A673 (cell line): ENCODE measurements around the gene LRP11. TPM values are rescaled to one million over a fixed set of nuclear protein-coding genes. Genes with fewer than 3 reads are reported as not detected.
"Not testable (repeated sequence)": the region's sequence is repeated elsewhere in the genome, so short reads cannot be mapped to it uniquely, and the experiment has no call there.

Experiments
- Bru-seq: library from RNA; stranded (reverse); fragments of 400-500 nt; gene quantifications from one replicate; lab custom pipeline; 2021; lab: Mats Ljungman, UMichigan
- BruChase-seq, 2 experiments: library from RNA; stranded (reverse); fragments of 400-500 nt; gene quantifications; one replicate each; lab custom pipeline; 2021; lab: Mats Ljungman, UMichigan
- BruUV-seq: library from RNA; stranded (reverse); fragments of 400-500 nt; replicated peaks from 2 replicates; lab custom pipeline; 2021; lab: Mats Ljungman, UMichigan
- CTCF ChIA-PET: fragments of 300-600 bp; sonication (Branson Sonifier 250); formaldehyde crosslinking; loops from one replicate; lab custom pipeline; 2022; ENCODE audit warnings: antibody characterized with exemption; lab: Charles Lee
- POLR2A ChIA-PET: fragments of 300-600 bp; sonication (Branson Sonifier 250); formaldehyde crosslinking; loops from one replicate; lab custom pipeline; 2022; ENCODE audit warnings: antibody characterized with exemption; ENCODE audit not compliant: low non-redundant PET; lab: Charles Lee
- DNase-seq: peaks from one replicate; pipeline ENCODE4 v3.0.0-alpha.2; 2015; ENCODE audit warnings: low spot score
- H3K27ac ChIP-seq: fragments of 200-600 bp; sonication (generic); 2 replicates; pipeline ENCODE4 v1.5.1; 2016; ENCODE audit warnings: mixed run types, low read depth, mild to moderate bottlenecking, mixed read lengths, antibody characterized with exemption, low read length; ENCODE audit not compliant: poor library complexity, severe bottlenecking
- H3K27me3 ChIP-seq: fragments of 200-600 bp; sonication (generic); replicated peaks from 2 replicates; pipeline ENCODE4 v1.6.1; 2017; ENCODE audit warnings: mixed run types, low read depth, mild to moderate bottlenecking, mixed read lengths, antibody characterized with exemption, low read length; ENCODE audit not compliant: insufficient read depth, poor library complexity
- H3K36me3 ChIP-seq: fragments of 200-600 bp; sonication (generic); 2 replicates; pipeline ENCODE4 v1.6.1; 2016; ENCODE audit warnings: mixed run types, mild to moderate bottlenecking, mixed read lengths, antibody characterized with exemption, low read length; ENCODE audit not compliant: insufficient read depth, poor library complexity, severe bottlenecking
- H3K4me1 ChIP-seq: fragments of 200-600 bp; sonication (generic); 2 replicates; pipeline ENCODE4 v1.6.1; 2017; ENCODE audit warnings: mixed run types, mild to moderate bottlenecking, mixed read lengths, antibody characterized with exemption, low read length; ENCODE audit not compliant: insufficient read depth, poor library complexity, severe bottlenecking
- H3K4me3 ChIP-seq: fragments of 200-600 bp; sonication (generic); 2 replicates; pipeline ENCODE4 v1.5.1; 2016; ENCODE audit warnings: low read depth, mixed run types, mild to moderate bottlenecking, mixed read lengths, low read length; ENCODE audit not compliant: poor library complexity, severe bottlenecking
- H3K9me3 ChIP-seq: fragments of 200-600 bp; sonication (generic); 2 replicates; pipeline ENCODE4 v1.6.1; 2016; ENCODE audit warnings: mixed run types, low read depth, mild to moderate bottlenecking, mixed read lengths, antibody characterized with exemption, low read length; ENCODE audit not compliant: poor library complexity, severe bottlenecking
- EZH2 ChIP-seq: fragments of 200-600 bp; sonication (generic); IDR thresholded peaks from 2 replicates; pipeline ENCODE4 v1.6.1; 2017; ENCODE audit warnings: borderline replicate concordance, low read depth, mild to moderate bottlenecking, mixed read lengths, antibody characterized with exemption, low read length; ENCODE audit not compliant: poor library complexity, severe bottlenecking
- intact Hi-C: fragments of 100-400 bp; cut with micrococcal nuclease; formaldehyde crosslinking; loops from one replicate; pipeline ENCODE4 v1.10.0; 2022; ENCODE audit not compliant: unreplicated experiment
- long read RNA-seq: library from polyadenylated mRNA; stranded (forward); transcript quantifications from one replicate; pipeline ENCODE4 v2.0.0, GENCODE V29; 2022
- total RNA-seq: library from RNA; stranded (reverse); gene quantifications from 2 replicates; pipeline ENCODE4 v1.2.3, GENCODE V29; 2021
- TF ChIP-seq, protein P1 (sequence below): fragments of 300-800, 200-600 bp; sonication (generic); conservative IDR thresholded peaks from 2 replicates; pipeline ENCODE4 v1.5.1; 2017; ENCODE audit warnings: low read depth, mild to moderate bottlenecking, antibody characterized with exemption, low read length, moderate library complexity, mixed read lengths

The LRP11 gene
- total RNA-seq (53.2 and 56.1 TPM in 2 replicates), Bru-seq, nascent RNA (percentile 74 among the genes with signal in this experiment), BruChase-seq, experiment 1, labeled RNA remaining after a 2-hour chase (percentile 80 among the genes with signal in this experiment), BruChase-seq, experiment 2, labeled RNA remaining after a 6-hour chase (percentile 81 among the genes with signal in this experiment)
- long read RNA-seq, transcript LRP11-201 (7 exons, 3,260 nt): major isoform, 61 of 88 reads
- long read RNA-seq, partial matches to known transcripts: 5 of 88 reads
- long read RNA-seq, other reads (novel, unspliced or antisense): 20 of 88 reads

- TF ChIP-seq EZH2: no peak
- TF ChIP-seq, protein P1, sequence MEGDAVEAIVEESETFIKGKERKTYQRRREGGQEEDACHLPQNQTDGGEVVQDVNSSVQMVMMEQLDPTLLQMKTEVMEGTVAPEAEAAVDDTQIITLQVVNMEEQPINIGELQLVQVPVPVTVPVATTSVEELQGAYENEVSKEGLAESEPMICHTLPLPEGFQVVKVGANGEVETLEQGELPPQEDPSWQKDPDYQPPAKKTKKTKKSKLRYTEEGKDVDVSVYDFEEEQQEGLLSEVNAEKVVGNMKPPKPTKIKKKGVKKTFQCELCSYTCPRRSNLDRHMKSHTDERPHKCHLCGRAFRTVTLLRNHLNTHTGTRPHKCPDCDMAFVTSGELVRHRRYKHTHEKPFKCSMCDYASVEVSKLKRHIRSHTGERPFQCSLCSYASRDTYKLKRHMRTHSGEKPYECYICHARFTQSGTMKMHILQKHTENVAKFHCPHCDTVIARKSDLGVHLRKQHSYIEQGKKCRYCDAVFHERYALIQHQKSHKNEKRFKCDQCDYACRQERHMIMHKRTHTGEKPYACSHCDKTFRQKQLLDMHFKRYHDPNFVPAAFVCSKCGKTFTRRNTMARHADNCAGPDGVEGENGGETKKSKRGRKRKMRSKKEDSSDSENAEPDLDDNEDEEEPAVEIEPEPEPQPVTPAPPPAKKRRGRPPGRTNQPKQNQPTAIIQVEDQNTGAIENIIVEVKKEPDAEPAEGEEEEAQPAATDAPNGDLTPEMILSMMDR: no peak
- Histone ChIP-seq H3K4me1 (peaks cover 19% of the 10 kb centered on the region), H3K27ac (peak within 1 kb of the TSS; percentile 82), H3K36me3 (no peaks in the 10 kb centered on the region), H3K4me3 (peak within 1 kb of the TSS; percentile 92), H3K27me3 (no peaks in the 10 kb centered on the region), H3K9me3 (no peaks in the 10 kb centered on the region)
- DNase-seq: peak; percentile 88
- POLR2A ChIA-PET: interaction anchor here (0.6 kb wide), 1 partner anchor 119 kb away, joined by 7 read pairs; no protein-coding TSS in a partner anchor
- CTCF ChIA-PET: no interaction called here
- no TSS peak for BruUV-seq
- intact Hi-C loops: loop anchor here (2.0 to 10.0 kb wide), 3 partner anchors 29 to 299 kb away; partner anchors contain the start of genes GINM1 and LATS1
Measured at GRCh38 chr6:149863698-149864577, at the start of gene LRP11. Gene LRP11 (minus strand): TSS chr6:149864359. CDS start chr6:149864020, 339 bp downstream.

- no peak for DNase-seq
- CTCF ChIA-PET: no interaction called here
- no TSS peak for BruUV-seq
- Histone ChIP-seq H3K36me3 (no peaks in the 10 kb centered on the region), H3K27me3 (no peaks in the 10 kb centered on the region), H3K27ac (no peak overlapping the region), H3K4me1 (no peaks in the 10 kb centered on the region), H3K4me3 (no peak overlapping the region), H3K9me3 (no peaks in the 10 kb centered on the region)
- intact Hi-C loops: no loop called here
- no peak for TF ChIP-seq EZH2
- TF ChIP-seq, protein P1: no peak
- POLR2A ChIA-PET: no interaction called here
Measured at GRCh38 chr6:149913540-149914240, 49.5 kb upstream of the LRP11 start.

GRCh38 chr6:149913085-149913484 lies 48.9 kb upstream of the LRP11 start:
- POLR2A ChIA-PET: no interaction called here
- Histone ChIP-seq H3K27me3 (no peaks in the 10 kb centered on the region), H3K4me3 (no peak overlapping the region), H3K9me3 (no peaks in the 10 kb centered on the region), H3K4me1 (no peaks in the 10 kb centered on the region), H3K27ac (no peak overlapping the region), H3K36me3 (no peaks in the 10 kb centered on the region)
- intact Hi-C loops: no loop called here
- no TSS peak for BruUV-seq
- no peak for DNase-seq
- TF ChIP-seq, protein P1: no peak
- TF ChIP-seq EZH2: no peak
- CTCF ChIA-PET: no interaction called here

GRCh38 chr6:149912680-149913079 lies 48.5 kb upstream of the LRP11 start:
- intact Hi-C loops, H3K27me3 ChIP-seq, POLR2A ChIA-PET, CTCF ChIA-PET, H3K9me3 ChIP-seq, H3K4me1 ChIP-seq, H3K27ac ChIP-seq, H3K4me3 ChIP-seq, H3K36me3 ChIP-seq, DNase-seq, BruUV-seq: not testable (repeated sequence)
